ENCODE data around the gene ARID3A.

DNA sequence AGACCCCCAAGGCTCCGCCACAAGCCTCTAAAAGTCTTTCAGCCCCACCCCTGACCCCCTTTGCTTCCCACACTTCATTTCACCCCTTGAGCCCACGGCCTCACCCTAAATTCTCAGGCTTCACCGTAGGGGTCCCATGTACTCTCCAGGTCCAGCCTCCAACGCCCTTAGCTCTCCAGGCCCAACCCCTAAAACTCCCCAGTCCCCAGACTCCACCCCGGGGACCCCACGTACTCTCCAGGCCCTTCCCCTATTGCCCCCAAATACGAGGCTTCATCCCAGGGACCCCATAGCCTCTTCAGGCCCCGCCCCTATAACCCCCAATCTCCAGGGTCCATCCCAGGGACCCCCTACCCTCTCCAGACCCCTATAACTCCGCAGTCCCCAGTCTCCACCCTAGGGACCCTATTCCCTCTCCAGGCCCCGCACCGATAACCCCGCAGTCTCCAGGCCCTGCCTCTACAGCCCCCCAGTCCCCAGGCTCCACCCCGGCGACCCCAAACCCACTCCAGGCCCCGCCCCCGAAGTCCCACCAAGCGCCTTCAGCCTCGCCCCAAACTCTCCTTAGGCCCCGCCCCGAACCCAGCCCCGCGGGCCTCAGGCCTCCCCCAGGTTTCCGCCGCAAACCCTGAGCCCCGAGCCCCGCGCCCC lies 33.5 kb upstream of the ARID3A start:
- TF ChIP-seq, protein P1, sequence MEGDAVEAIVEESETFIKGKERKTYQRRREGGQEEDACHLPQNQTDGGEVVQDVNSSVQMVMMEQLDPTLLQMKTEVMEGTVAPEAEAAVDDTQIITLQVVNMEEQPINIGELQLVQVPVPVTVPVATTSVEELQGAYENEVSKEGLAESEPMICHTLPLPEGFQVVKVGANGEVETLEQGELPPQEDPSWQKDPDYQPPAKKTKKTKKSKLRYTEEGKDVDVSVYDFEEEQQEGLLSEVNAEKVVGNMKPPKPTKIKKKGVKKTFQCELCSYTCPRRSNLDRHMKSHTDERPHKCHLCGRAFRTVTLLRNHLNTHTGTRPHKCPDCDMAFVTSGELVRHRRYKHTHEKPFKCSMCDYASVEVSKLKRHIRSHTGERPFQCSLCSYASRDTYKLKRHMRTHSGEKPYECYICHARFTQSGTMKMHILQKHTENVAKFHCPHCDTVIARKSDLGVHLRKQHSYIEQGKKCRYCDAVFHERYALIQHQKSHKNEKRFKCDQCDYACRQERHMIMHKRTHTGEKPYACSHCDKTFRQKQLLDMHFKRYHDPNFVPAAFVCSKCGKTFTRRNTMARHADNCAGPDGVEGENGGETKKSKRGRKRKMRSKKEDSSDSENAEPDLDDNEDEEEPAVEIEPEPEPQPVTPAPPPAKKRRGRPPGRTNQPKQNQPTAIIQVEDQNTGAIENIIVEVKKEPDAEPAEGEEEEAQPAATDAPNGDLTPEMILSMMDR (IDR thresholded peaks at IDR 0.05 in 4 of 5, conservative IDR thresholded peaks at IDR 0.05 in 1 of 5): no peak
- TF ChIP-seq POLR2A (IDR thresholded peaks at IDR 0.05): no peak

Measured in gastrocnemius medialis (tissue), 4 donors.